ENCODE measurements around the gene RCC2.

Gene RCC2

DNA sequence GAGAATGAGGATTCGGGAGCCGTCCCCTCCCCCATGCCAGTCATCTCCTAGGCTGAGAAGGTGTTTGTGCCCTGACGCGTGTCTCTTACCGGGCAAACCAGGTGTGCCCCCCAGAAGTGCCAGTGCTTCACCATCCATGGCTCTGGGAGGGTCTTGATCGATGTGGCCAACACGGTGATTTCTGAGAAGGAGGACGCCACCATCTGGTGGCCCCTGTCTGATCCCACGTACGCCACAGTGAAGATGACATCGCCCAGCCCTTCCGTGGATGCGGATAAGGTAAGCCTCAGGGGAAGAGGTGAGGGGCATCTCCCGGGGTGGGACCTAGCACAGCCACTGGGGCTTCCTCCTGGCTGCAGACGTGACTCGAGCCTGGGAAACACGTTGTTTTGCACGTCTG, 66.5 kb downstream of the RCC2 start:
- no peak for DNase-seq (ENCODE audit: low read depth)

DNA sequence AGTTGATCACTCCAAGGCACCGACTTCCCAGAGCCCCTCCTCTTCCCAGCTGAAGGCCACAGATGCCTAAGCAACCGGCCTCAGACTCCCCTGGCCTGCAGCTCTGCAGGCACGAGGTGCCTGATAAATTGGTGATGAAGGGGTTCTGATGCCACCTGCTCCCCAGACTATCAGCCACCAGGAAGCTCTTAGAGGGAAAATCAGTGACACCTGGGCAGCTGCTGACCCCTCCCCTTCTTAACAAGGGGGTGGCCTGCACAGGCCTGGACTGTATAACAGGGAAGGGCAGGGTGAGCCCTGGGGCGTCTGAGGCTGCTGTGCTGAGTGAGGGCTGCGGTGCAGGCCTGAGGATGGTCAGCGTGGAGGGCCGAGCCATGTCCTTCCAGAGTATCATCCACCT, 67.6 kb downstream of the RCC2 start, which contains the start of gene PADI6:
Gene PADI6 (plus strand): TSS at position 301 of the 400 bp plus-strand sequence. CDS start 50 bp downstream, at position 351.
- no peak for DNase-seq (ENCODE audit: low read depth)

DNA sequence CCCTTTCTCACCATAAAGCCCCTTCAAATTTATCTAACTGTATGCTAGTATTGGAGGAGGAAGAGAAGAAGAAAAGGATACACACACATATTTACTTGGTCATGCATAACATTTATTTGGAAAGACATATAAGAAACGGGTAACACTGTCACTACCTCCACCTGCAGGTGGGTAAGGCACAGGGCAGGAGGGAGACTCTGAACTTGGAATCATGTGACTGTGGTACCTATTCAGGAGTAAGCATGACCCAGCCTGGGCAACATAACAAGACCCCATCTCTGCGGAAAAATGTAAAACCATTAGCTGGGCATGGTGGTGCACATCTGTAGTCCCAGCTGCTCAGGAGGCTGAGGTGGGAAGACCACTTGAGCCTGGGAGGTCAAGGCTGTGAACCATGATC, 68.9 kb downstream of the RCC2 start:
- no peak for DNase-seq (ENCODE audit: low read depth)

DNA sequence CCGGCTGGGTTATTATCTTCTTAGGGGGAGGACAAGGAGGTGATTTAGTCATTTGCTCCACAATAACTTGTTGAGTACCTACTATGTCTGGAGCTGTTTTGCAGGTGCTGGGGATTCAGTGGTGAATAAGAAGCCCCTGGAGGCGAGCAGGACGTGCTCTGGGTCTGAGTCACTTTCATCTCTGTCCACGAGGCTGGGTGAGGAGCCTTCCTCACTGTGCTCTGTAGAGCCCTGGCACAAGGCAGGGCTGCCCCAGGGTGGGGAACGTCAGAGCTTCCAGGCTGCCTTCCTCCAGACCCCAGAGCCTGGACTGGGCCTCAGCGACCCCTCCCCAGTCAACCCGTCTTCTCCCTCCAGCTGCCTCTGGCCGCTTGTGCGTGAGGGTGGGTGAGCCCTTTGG, 70.0 kb downstream of the RCC2 start:
- no peak for DNase-seq (ENCODE audit: low read depth)

DNA sequence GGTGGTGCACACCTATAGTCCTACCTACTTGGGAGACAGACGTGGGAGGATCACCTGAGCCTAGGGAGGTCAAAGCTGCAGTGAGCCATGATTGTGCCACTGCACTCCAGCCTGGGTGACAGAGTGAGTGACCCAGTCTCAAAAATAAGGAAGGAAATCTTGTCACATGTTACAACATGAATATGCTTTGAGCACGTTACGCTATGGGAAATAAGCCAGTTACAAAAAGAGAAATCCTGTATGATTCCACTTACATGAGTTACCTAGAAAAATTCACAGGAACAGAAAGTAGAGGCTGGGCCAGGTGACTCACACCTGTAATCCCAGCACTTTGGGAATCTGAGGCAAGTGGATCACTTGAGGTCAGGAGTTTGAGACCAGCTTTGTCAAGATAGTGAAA, 74.2 kb downstream of the RCC2 start:
- DNase-seq (ENCODE audit: low read depth), result no peak

DNA sequence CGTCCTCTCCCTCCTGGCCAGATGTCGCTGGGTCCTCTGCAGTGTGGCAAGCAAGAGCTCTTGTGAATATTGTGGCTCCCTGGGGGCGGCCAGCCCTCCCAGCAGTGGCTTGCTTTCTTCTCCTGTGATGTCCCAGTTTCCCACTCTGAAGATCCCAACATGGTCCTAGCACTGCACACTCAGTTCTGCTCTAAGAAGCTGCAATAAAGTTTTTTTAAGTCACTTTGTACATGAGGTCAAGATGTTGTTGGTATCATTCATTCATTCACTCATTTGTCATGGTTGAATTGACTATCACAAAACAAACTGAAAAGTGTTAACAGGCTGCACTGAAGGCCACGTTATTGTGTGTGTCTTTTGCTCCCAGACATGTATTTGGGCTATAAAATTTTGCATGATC, 75.7 kb downstream of the RCC2 start:
- no peak for DNase-seq (ENCODE audit: low read depth)

DNA sequence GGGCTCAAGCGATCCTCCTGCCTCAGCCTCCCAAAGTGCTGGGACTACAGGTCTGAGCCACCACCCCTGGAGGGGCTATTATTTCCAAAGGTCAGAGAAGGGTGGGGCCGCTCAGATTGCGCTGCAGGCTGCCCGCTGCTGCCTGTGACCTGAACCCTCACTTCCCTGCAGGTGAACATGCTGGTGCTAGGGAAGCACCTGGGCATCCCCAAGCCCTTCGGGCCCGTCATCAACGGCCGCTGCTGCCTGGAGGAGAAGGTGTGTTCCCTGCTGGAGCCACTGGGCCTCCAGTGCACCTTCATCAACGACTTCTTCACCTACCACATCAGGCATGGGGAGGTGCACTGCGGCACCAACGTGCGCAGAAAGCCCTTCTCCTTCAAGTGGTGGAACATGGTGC, 76.1 kb downstream of the RCC2 start:
- DNase-seq (ENCODE audit: low read depth), result no peak

DNA sequence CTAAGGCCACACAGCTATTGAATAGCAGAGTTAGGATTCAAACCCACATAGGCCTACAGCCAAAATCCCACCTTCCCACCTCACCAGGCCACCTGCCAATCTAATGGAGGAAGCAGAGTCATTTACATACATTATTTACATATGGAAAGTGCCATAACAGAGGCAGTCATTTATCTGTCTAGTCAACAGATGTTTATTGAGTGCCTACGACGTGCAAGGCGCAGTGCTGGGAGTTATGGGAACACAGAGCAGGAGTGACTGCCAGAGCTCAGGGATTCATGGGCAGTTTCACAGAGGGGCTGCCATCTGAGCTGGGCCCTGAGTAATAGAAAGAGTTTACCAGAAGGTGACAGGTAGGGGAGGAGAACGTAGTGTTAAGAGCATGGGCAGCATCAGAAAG, 77.8 kb downstream of the RCC2 start:
- no peak for DNase-seq (ENCODE audit: low read depth)

DNA sequence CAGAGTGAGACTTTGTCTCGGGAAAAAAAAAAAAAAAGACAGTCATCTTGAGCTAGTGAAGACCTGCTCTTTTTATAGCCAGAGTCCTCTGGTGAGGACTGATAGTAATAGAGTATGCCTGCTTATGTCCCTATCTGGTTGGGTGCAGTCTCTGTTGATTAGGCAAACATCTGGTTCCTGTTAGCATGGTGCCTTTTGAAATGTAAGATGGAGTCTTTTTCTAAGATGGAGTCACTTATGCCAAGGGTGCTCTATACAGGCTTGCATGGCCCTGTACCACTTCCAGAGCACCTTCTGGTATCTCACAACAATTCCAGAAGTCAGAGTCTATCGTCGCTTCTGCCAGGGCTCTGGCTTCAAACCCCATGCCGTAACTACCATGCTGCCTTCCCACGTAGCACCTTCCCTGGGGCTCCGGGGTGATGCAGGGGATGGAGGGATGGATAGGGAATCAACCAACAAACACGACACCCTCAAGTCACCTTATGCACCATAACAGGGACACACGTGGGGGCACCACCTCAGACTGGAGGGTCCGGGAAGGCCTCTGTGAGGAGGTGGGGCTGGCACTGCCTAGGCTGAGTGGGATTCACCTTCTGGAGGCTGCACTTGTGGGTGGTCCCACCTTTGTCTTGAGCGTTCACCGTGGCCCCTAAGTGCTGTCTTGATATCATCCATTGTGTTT, 79.1 kb downstream of the RCC2 start:
- no peak for DNase-seq (ENCODE audit: low read depth)

DNA sequence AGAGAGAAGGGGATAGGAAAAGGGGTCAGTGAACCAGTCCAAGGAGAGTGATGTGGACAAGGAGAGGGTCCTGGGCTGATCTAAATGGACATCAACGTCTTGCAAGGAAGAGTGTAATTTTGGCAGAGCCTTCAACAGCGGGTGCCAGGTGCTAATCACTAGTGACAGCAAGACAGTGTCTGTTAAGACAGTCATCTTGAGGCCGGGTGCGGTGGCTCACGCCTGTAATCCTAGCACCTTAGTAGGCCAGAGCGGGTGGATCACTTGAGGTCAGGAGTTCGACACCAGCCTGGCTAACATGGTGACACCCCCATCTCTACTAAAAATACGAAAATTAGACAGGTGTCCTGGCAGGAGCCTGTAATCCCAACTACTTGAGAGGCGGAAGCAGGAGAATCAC, 79.7 kb downstream of the RCC2 start:
- no peak for DNase-seq (ENCODE audit: low read depth)

DNA sequence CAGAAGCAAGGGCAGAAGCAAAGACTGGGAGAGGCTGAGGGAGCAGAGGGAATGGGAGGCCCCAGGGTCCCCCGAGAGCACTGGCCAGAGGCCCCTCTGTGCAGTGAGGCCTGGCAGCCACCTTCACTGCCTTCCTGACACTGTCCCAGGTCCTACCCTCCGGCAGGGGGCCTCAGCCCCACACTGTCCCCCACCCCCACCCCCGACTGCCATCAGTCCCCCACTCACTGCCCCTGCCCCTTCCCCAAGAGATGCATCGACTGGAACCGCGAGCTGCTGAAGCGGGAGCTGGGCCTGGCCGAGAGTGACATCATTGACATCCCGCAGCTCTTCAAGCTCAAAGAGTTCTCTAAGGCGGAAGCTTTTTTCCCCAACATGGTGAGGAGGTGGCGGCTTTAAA, 80.4 kb downstream of the RCC2 start:
- no peak for DNase-seq (ENCODE audit: low read depth)

DNA sequence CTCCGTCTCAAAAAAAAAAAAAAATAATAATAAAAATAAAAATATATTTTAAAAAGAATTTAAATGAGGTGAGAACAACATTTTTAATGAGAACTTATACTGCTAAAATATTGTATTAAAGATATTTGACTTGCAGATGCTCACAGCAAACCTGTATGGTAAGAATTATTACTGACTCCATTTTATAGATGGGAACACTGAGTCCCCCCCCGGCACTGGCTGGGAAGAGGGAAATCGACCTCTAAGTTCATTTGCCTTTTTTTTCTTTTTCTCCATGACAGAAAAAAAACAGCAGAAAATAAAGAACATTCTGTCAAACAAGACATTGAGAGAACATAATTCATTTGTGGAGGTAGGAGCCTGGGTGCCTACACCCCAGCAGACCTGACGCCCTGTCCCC, 80.9 kb downstream of the RCC2 start:
- no peak for DNase-seq (ENCODE audit: low read depth)

All from stimulated activated CD4-positive, alpha-beta T cell treated with anti-CD3 and anti-CD28 coated beads, Interleukin-2, amount 100 ng/mL, for 4 hours (primary cell).